Mesodermal cell (in vitro differentiated cells): ENCODE data around the gene B3GAT1.

Source experiments
- H3K27ac ChIP-seq: 2 replicates; pipeline ENCODE4 v1.7.0; 2013; ENCODE audit warnings: mild to moderate bottlenecking, low read depth, low read length, moderate library complexity; ENCODE audit not compliant: severe bottlenecking
- H3K36me3 ChIP-seq: 2 replicates; pipeline ENCODE4 v1.7.1; 2013; ENCODE audit warnings: mild to moderate bottlenecking, low read length, moderate library complexity; ENCODE audit not compliant: control insufficient read depth, insufficient read depth
- H3K4me1 ChIP-seq: one replicate; pipeline ENCODE4 v1.7.1; 2013; ENCODE audit warnings: mild to moderate bottlenecking, low read length; ENCODE audit not compliant: insufficient read depth, control insufficient read depth, poor library complexity, severe bottlenecking
- H3K4me3 ChIP-seq: 2 replicates; pipeline ENCODE4 v1.7.0; 2013; ENCODE audit warnings: low read length, control low read depth, mild to moderate bottlenecking; ENCODE audit not compliant: insufficient read depth, poor library complexity, severe bottlenecking; ENCODE audit errors: extremely low read depth
- H3K9me3 ChIP-seq: 2 replicates; pipeline ENCODE4 v1.7.1; 2013; ENCODE audit warnings: mild to moderate bottlenecking, low read length, moderate library complexity; ENCODE audit not compliant: control insufficient read depth
- WGBS, 2 experiments: methylation state at CpG; one replicate each; pipeline ENCODE4 v1.1.5; 2013; ENCODE audit warnings: missing lambda C conversion rate in 2 of 2; ENCODE audit not compliant: insufficient coverage in 2 of 2; 5-methylcytosine and 5-hydroxymethylcytosine counted together

The B3GAT1 gene

GRCh38 chr11:134441281-134441680 is 29.2 kb upstream of the B3GAT1 start:
- 81 to 85% methylated on average over 4 to 8 of the region's 9 CpGs for WGBS, 2 experiments

GRCh38 chr11:134440851-134441250 is 28.8 kb upstream of the B3GAT1 start:
- WGBS, 2 experiments: 93 to 100% methylated on average over 4 of the region's 4 CpGs
- Histone ChIP-seq H3K36me3 (no peaks in the 10 kb centered on the region), H3K27ac (no peak overlapping the region), H3K4me3 (no peak overlapping the region), H3K9me3 (no peaks in the 10 kb centered on the region), H3K4me1 (no peaks in the 10 kb centered on the region)

More at GRCh38 chr11:134441281-134441680, 29.2 kb upstream of the B3GAT1 start:
- Histone ChIP-seq H3K36me3 (no peaks in the 10 kb centered on the region), H3K27ac (no peak overlapping the region), H3K9me3 (no peaks in the 10 kb centered on the region), H3K4me3 (no peak overlapping the region), H3K4me1 (no peaks in the 10 kb centered on the region)

- H3K27ac ChIP-seq: no peak overlapping the region
- no peak overlapping the region for H3K4me3 ChIP-seq
- H3K36me3 ChIP-seq: no peaks in the 10 kb centered on the region
- H3K9me3 ChIP-seq: no peaks in the 10 kb centered on the region
- 81 to 82% methylated on average over 16 to 17 of the region's 21 CpGs for WGBS, 2 experiments
- H3K4me1 ChIP-seq: no peaks in the 10 kb centered on the region
Observed at GRCh38 chr11:134438542-134439537, 26.8 kb upstream of the B3GAT1 start.

- Histone ChIP-seq H3K4me1 (no peaks in the 10 kb centered on the region), H3K27ac (no peak overlapping the region), H3K9me3 (no peaks in the 10 kb centered on the region), H3K36me3 (no peaks in the 10 kb centered on the region), H3K4me3 (no peak overlapping the region)
- WGBS, 2 experiments: 90 to 93% methylated on average over 8 to 9 of the region's 9 CpGs
Observed at GRCh38 chr11:134437821-134438220, 25.8 kb upstream of the B3GAT1 start.

GRCh38 chr11:134436781-134437180 is 24.7 kb upstream of the B3GAT1 start:
- Histone ChIP-seq H3K9me3 (no peaks in the 10 kb centered on the region), H3K4me1 (no peaks in the 10 kb centered on the region), H3K4me3 (no peak overlapping the region), H3K27ac (no peak overlapping the region), H3K36me3 (no peaks in the 10 kb centered on the region)
- WGBS, 2 experiments: 92 to 97% methylated on average over 10 of the region's 10 CpGs

GRCh38 chr11:134433806-134434205 is 21.8 kb upstream of the B3GAT1 start:
- no peak overlapping the region for H3K4me3 ChIP-seq
- WGBS, 2 experiments: 85 to 86% methylated on average over 9 to 10 of the region's 10 CpGs
- H3K9me3 ChIP-seq: no peaks in the 10 kb centered on the region

GRCh38 chr11:134433251-134433650 is 21.2 kb upstream of the B3GAT1 start:
- WGBS, 2 experiments: 79 to 100% methylated on average over 1 to 3 of the region's 3 CpGs
- Histone ChIP-seq H3K9me3 (no peaks in the 10 kb centered on the region), H3K4me1 (no peaks in the 10 kb centered on the region), H3K4me3 (no peak overlapping the region), H3K36me3 (no peaks in the 10 kb centered on the region), H3K27ac (no peak overlapping the region)

More at GRCh38 chr11:134433806-134434205, 21.8 kb upstream of the B3GAT1 start:
- Histone ChIP-seq H3K36me3 (no peaks in the 10 kb centered on the region), H3K4me1 (no peaks in the 10 kb centered on the region), H3K27ac (no peak overlapping the region)

GRCh38 chr11:134432776-134433175 is 20.7 kb upstream of the B3GAT1 start:
- Histone ChIP-seq H3K4me3 (no peak overlapping the region), H3K9me3 (no peaks in the 10 kb centered on the region), H3K27ac (no peak overlapping the region), H3K36me3 (no peaks in the 10 kb centered on the region), H3K4me1 (no peaks in the 10 kb centered on the region)
- 57 to 75% methylated on average over 1 of the region's 2 CpGs for WGBS, 2 experiments

- 83 to 88% methylated on average over 9 to 10 of the region's 10 CpGs for whole genome bisulfite sequencing, 2 experiments
Observed at GRCh38 chr11:134429106-134429505, 17.1 kb upstream of the B3GAT1 start.

GRCh38 chr11:134425816-134426536 is 13.9 kb upstream of the B3GAT1 start:
- 86 to 87% methylated on average over 13 to 15 of the region's 16 CpGs for WGBS, 2 experiments
- Histone ChIP-seq H3K27ac (no peak overlapping the region), H3K9me3 (no peaks in the 10 kb centered on the region), H3K4me3 (no peak overlapping the region), H3K4me1 (no peaks in the 10 kb centered on the region), H3K36me3 (no peaks in the 10 kb centered on the region)

More at GRCh38 chr11:134429106-134429505, 17.1 kb upstream of the B3GAT1 start:
- Histone ChIP-seq H3K4me1 (no peaks in the 10 kb centered on the region), H3K36me3 (no peaks in the 10 kb centered on the region), H3K27ac (no peak overlapping the region), H3K9me3 (no peaks in the 10 kb centered on the region), H3K4me3 (no peak overlapping the region)
